Endothelial cell of umbilical vein (primary cell): ENCODE results near the gene SPG11. TPM values are rescaled to one million over a fixed set of nuclear protein-coding genes. Genes with fewer than 3 reads are reported as not detected.

Experiments
- BruUV-seq: library from RNA; stranded (reverse); fragments of 400-500 nt; replicated peaks from 2 replicates; lab custom pipeline; 2021; lab: Mats Ljungman, UMichigan
- CTCF ChIA-PET: fragments of 300-600, 350-600 bp; sonication (Branson Sonifier 250); formaldehyde crosslinking; loops from one replicate; lab custom pipeline; 2021; ENCODE audit warnings: antibody characterized with exemption, inconsistent platforms; lab: Charles Lee
- POLR2A ChIA-PET: fragments of 300-600, 350-600 bp; sonication (Branson Sonifier 250); formaldehyde crosslinking; loops from one replicate; lab custom pipeline; 2021; ENCODE audit warnings: antibody characterized with exemption, inconsistent platforms; lab: Charles Lee
- DNase-seq: peaks from one replicate; pipeline ENCODE4 v3.0.0-alpha.2; 2011; ENCODE audit warnings: low read depth, low spot score
- FAIRE-seq: peaks from 2 replicates; lab custom pipeline; 2011; peaks lifted over from hg19 to GRCh38; lab: Jason Lieb, UNC
- H2AFZ ChIP-seq: 2 replicates; pipeline ENCODE4 v1.6.0; 2012; ENCODE audit warnings: low read depth, low read length, control low read depth, inconsistent platforms
- H3K27ac ChIP-seq: 2 replicates; pipeline ENCODE4 v1.5.1; 2011; ENCODE audit warnings: low read depth, mild to moderate bottlenecking, control low read depth, low read length, moderate library complexity; ENCODE audit not compliant: insufficient read depth
- H3K27me3 ChIP-seq, 2 experiments: 2 replicates each; pipeline versions ENCODE4 v1.6.0 to v1.6.1; 2011; ENCODE audit warnings: low read length in 2 of 2, mixed read lengths in 1 of 2; ENCODE audit not compliant: control insufficient read depth in 2 of 2, insufficient read depth in 2 of 2
- H3K36me3 ChIP-seq, 2 experiments: 2 replicates in 1 of 2; 3 replicates in 1 of 2; pipeline ENCODE4 v1.5.1; 2011; ENCODE audit warnings: low read length in 2 of 2, mild to moderate bottlenecking in 1 of 2, moderate library complexity in 1 of 2; ENCODE audit not compliant: control insufficient read depth in 2 of 2, insufficient read depth in 2 of 2; ENCODE audit errors: extremely low read depth in 1 of 2
- H3K4me1 ChIP-seq: 3 replicates; pipeline ENCODE4 v1.5.1; 2011; ENCODE audit warnings: mild to moderate bottlenecking, low read length; ENCODE audit not compliant: control insufficient read depth, insufficient read depth; ENCODE audit errors: extremely low read depth
- H3K4me2 ChIP-seq: 2 replicates; pipeline ENCODE4 v1.6.1; 2011; ENCODE audit warnings: low read length, control low read depth, mixed read lengths; ENCODE audit not compliant: insufficient read depth
- H3K4me3 ChIP-seq, 3 experiments: fragments of 200-600 bp in 1 of 3; sonication (generic), shearing (Covaris generic) in 1 of 3; replicated peaks in 1 of 3; 2 replicates each; pipeline ENCODE4 v1.5.1; 2011 to 2016; ENCODE audit warnings: control low read depth in 3 of 3, low read length in 3 of 3, mild to moderate bottlenecking in 2 of 3, inconsistent platforms in 1 of 3, low read depth in 1 of 3, moderate library complexity in 1 of 3; ENCODE audit not compliant: insufficient read depth in 1 of 3
- H3K79me2 ChIP-seq: 2 replicates; pipeline ENCODE4 v1.6.0; 2012; ENCODE audit warnings: low read length, inconsistent platforms; ENCODE audit not compliant: control insufficient read depth, insufficient read depth
- H3K9ac ChIP-seq: replicated peaks from 2 replicates; pipeline ENCODE3; 2011; ENCODE audit warnings: low read length, control low read depth; ENCODE audit not compliant: insufficient read depth; ENCODE audit errors: extremely low read depth
- H3K9me1 ChIP-seq: replicated peaks from 3 replicates; pipeline ENCODE4 v1.6.0; 2011; ENCODE audit warnings: mild to moderate bottlenecking, low read length; ENCODE audit not compliant: control insufficient read depth, insufficient read depth; ENCODE audit errors: extremely low read depth
- H3K9me3 ChIP-seq: replicated peaks from 2 replicates; pipeline ENCODE4 v1.5.1; 2012; ENCODE audit warnings: low read length, inconsistent platforms; ENCODE audit not compliant: control insufficient read depth, insufficient read depth
- H4K20me1 ChIP-seq: replicated peaks from 2 replicates; pipeline ENCODE3; 2011; ENCODE audit warnings: mild to moderate bottlenecking, low read length; ENCODE audit not compliant: control insufficient read depth, insufficient read depth; ENCODE audit errors: extremely low read depth
- EZH2 ChIP-seq: IDR thresholded peaks from 2 replicates; pipeline ENCODE4 v1.6.1; 2012; ENCODE audit warnings: borderline replicate concordance, low read depth, mild to moderate bottlenecking, moderate library complexity, low read length, inconsistent platforms; ENCODE audit not compliant: severe bottlenecking
- FOS ChIP-seq: IDR thresholded peaks from 2 replicates; pipeline ENCODE4 v1.6.1; 2011; ENCODE audit warnings: mild to moderate bottlenecking, low read length, moderate library complexity, borderline replicate concordance; ENCODE audit not compliant: insufficient read depth
- GATA2 ChIP-seq: IDR thresholded peaks from 2 replicates; pipeline ENCODE4 v1.7.0; 2011; ENCODE audit warnings: low read depth, mild to moderate bottlenecking, moderate library complexity, mixed read lengths, low read length; ENCODE audit not compliant: insufficient read length, insufficient read depth
- JUN ChIP-seq: IDR thresholded peaks from 2 replicates; pipeline ENCODE4 v1.6.1; 2011; ENCODE audit warnings: borderline replicate concordance, low read depth; ENCODE audit not compliant: insufficient read length, insufficient read depth
- MAX ChIP-seq: IDR thresholded peaks from 2 replicates; pipeline ENCODE4 v1.6.1; 2011; ENCODE audit not compliant: insufficient read depth, insufficient read length
- MYC ChIP-seq: IDR thresholded peaks from one replicate; pipeline ENCODE4 v1.6.1; 2011; ENCODE audit warnings: mild to moderate bottlenecking, low read depth, low read length
- POLR2A ChIP-seq: IDR thresholded peaks from 2 replicates; pipeline ENCODE4 v1.6.1; 2012; ENCODE audit warnings: low read depth, mild to moderate bottlenecking, control low read depth, low read length
- dilution Hi-C: fragments of 300-500 bp; cut with MboI; formaldehyde crosslinking; loops from one replicate; pipeline ENCODE4 v1.15.0; 2019; ENCODE audit warnings: low sequenced_read_pairs; ENCODE audit not compliant: extremely low pct_ligation_motif_present
- intact Hi-C: fragments of 100-400 bp; cut with micrococcal nuclease; formaldehyde crosslinking; loops from one replicate; pipeline ENCODE4 v1.10.0; 2022
- polyA plus RNA-seq, 4 experiments: library from polyadenylated mRNA; depleted of rRNA in 3 of 4; stranded (reverse) in 3 of 4; unstranded in 1 of 4; fragments of >200 nt; gene quantifications; 2 replicates each; pipeline versions ENCODE4 v1.2.1 to v1.2.3, GENCODE V29; 2011 to 2012; ENCODE audit warnings: missing spikeins in 1 of 4
- small RNA-seq: library from RNA; depleted of rRNA; stranded (forward); fragments of <200 nt; gene quantifications from one replicate; pipeline ENCODE3, GENCODE V24; 2012; ENCODE audit warnings: low replicate concordance, low read depth; ENCODE audit not compliant: insufficient read depth, insufficient read length
- total RNA-seq: library from RNA; stranded (reverse); gene quantifications from 2 replicates; pipeline ENCODE4 v1.2.3, GENCODE V29; 2021

Gene SPG11
- total and polyA plus RNA-seq, 2 donors (not counting 3 experiments of a cell fraction or from before 2014, with no cell fraction given) = 30.7 to 53.5 TPM

- Histone ChIP-seq H3K4me2 (no peak overlapping the region), H3K4me3 (no peak overlapping the region), H3K79me2 (peaks cover 2% of the 10 kb centered on the region), H3K9me1 (no peaks in the 10 kb centered on the region), H3K9ac (no peak overlapping the region), H3K9me3 (no peaks in the 10 kb centered on the region), H3K27ac (no peak overlapping the region), H4K20me1 (no peaks in the 10 kb centered on the region), H2AFZ (no peak overlapping the region), H3K36me3 (no peaks in the 10 kb centered on the region), H3K4me1 (peaks cover 9% of the 10 kb centered on the region), H3K27me3 (no peaks in the 10 kb centered on the region)
- ChIA-PET POLR2A (no interaction called here), CTCF (interaction anchor here (1.4 to 2.0 kb wide), 3 partner anchors 13 to 16 kb away, joined by 3 to 12 read pairs (median 4); no protein-coding TSS in a partner anchor)
- TF ChIP-seq POLR2A (no peak), FOS (no peak), GATA2 (no peak), JUN (no peak), EZH2 (no peak), MYC (no peak), MAX (no peak)
- no peak for FAIRE-seq
- intact Hi-C loops = no loop called here
- no TSS peak for BruUV-seq
- dilution Hi-C loops = no loop called here
- DNase-seq = no peak
These were observed 147.0 kb downstream of the SPG11 start for GRCh38 chr15:44516436-44516835.

Small RNA genes lying within 50 kb of the gene (small RNA-seq; reads per million reads assigned to genes)
- gene RF00019 = not detected

Other genes with a start within 250 kb of the SPG11 start
- gene CTDSPL2, start 236.0 kb downstream of the SPG11 start, total RNA-seq = 46.0 and 55.1 TPM in 2 replicates
- gene CTDSPL2, start 236.0 kb downstream of the SPG11 start, polyA plus RNA-seq = 9.3 and 12.2 TPM in 2 replicates
- gene EIF3J, start 126.5 kb downstream of the SPG11 start, total RNA-seq = 132 and 150 TPM in 2 replicates
- gene EIF3J, start 126.5 kb downstream of the SPG11 start, polyA plus RNA-seq = 28.3 and 35.4 TPM in 2 replicates
- 0.42 TPM in 1 of 2 replicates, not detected in the other for gene PATL2, start 47.7 kb upstream of the SPG11 start, total RNA-seq
- gene PATL2, start 47.7 kb upstream of the SPG11 start, polyA plus RNA-seq = 0.18 and 0.33 TPM in 2 replicates
- 725 and 985 TPM in 2 replicates for gene B2M, start 47.9 kb upstream of the SPG11 start, total RNA-seq
- 5,169 and 5,206 TPM in 2 replicates for gene B2M, start 47.9 kb upstream of the SPG11 start, polyA plus RNA-seq
- gene TRIM69, start 72.9 kb upstream of the SPG11 start, total RNA-seq = 10.5 and 13.0 TPM in 2 replicates
- 4.3 and 4.8 TPM in 2 replicates for gene TRIM69, start 72.9 kb upstream of the SPG11 start, polyA plus RNA-seq